ENCODE results near the gene BDNF. TPM values are rescaled to one million over a fixed set of nuclear protein-coding genes. Genes with fewer than 3 reads are reported as not detected.

The BDNF gene
- total RNA-seq, 1 donor from 2014 or later = 7.6 TPM

Other genes starting within 250 kb of the BDNF start
- gene LGR4, start 227.7 kb downstream of the BDNF start, total RNA-seq = 86.7 and 151 TPM in 2 replicates
- gene LIN7C, start 193.7 kb downstream of the BDNF start, total RNA-seq = 48.8 and 80.7 TPM in 2 replicates